H1 (cell line): ENCODE data around the gene HOXB4. TPM values are rescaled to one million over a fixed set of nuclear protein-coding genes. Genes with fewer than 3 reads are reported as not detected.

Experiments
- CTCF ChIA-PET: fragments of 300-600 bp; sonication (Branson Sonifier 250); formaldehyde crosslinking; loops from one replicate; lab custom pipeline; 2021; ENCODE audit not compliant: partially characterized antibody; lab: Charles Lee
- POLR2A ChIA-PET: fragments of 300-600 bp; sonication (Branson Sonifier 250); formaldehyde crosslinking; loops from one replicate; lab custom pipeline; 2021; ENCODE audit warnings: inconsistent platforms; ENCODE audit not compliant: partially characterized antibody; lab: Charles Lee
- DNase-seq, 2 experiments: peaks; one replicate each; pipeline versions ENCODE4 v3.0.0 to v3.0.0-alpha.2; 2010 to 2022; ENCODE audit warnings: low spot score in 2 of 2, low read depth in 1 of 2, mixed read lengths in 1 of 2
- FAIRE-seq: peaks from 2 replicates; lab custom pipeline; 2011; peaks lifted over from hg19 to GRCh38; lab: Jason Lieb, UNC
- H2AFZ ChIP-seq: 2 replicates; pipeline ENCODE4 v1.8.1; 2012; ENCODE audit warnings: low read length, inconsistent platforms
- H2AK5ac ChIP-seq: 2 replicates; pipeline ENCODE4 v1.6.1; 2013; ENCODE audit warnings: low read depth, low read length
- H2BK120ac ChIP-seq: replicated peaks from 2 replicates; pipeline ENCODE3; 2013; ENCODE audit warnings: low read depth, low read length, inconsistent platforms
- H2BK12ac ChIP-seq: 2 replicates; pipeline ENCODE4 v1.6.1; 2013; ENCODE audit warnings: low read depth, low read length
- H2BK15ac ChIP-seq: 2 replicates; pipeline ENCODE4 v1.6.1; 2013; ENCODE audit warnings: low read length
- H2BK20ac ChIP-seq: 2 replicates; pipeline ENCODE4 v1.6.1; 2013; ENCODE audit warnings: low read length
- H2BK5ac ChIP-seq: 2 replicates; pipeline ENCODE4 v1.6.1; 2013; ENCODE audit warnings: low read depth, low read length
- H3K14ac ChIP-seq: 2 replicates; pipeline ENCODE4 v1.6.1; 2013; ENCODE audit warnings: inconsistent platforms; ENCODE audit not compliant: insufficient read length
- H3K18ac ChIP-seq: 2 replicates; pipeline ENCODE4 v1.6.1; 2013; ENCODE audit warnings: low read length; ENCODE audit errors: extremely low read depth
- H3K23ac ChIP-seq: 2 replicates; pipeline ENCODE4 v1.6.1; 2013; ENCODE audit warnings: inconsistent platforms; ENCODE audit not compliant: insufficient read length
- H3K23me2 ChIP-seq: 2 replicates; pipeline ENCODE4 v1.6.1; 2013; ENCODE audit warnings: low read depth, low read length
- H3K27ac ChIP-seq: 2 replicates; pipeline ENCODE4 v1.6.1; 2011; ENCODE audit warnings: low read depth, low read length, inconsistent platforms
- H3K27me3 ChIP-seq, 4 experiments: replicated peaks in 1 of 4; 1 replicate in 1 of 4; 2 replicates in 3 of 4; pipeline versions ENCODE4 v1.6.1 to v1.8.1; 2011 to 2013; ENCODE audit warnings: low read length in 3 of 4, mild to moderate bottlenecking in 3 of 4, inconsistent platforms in 2 of 4, mixed read lengths in 2 of 4, moderate library complexity in 1 of 4; ENCODE audit not compliant: control insufficient read depth in 3 of 4, insufficient read depth in 3 of 4; ENCODE audit errors: extremely low read depth in 1 of 4
- H3K36me3 ChIP-seq, 4 experiments: 2 replicates each; pipeline versions ENCODE4 v1.6.1 to v1.8.1; 2011 to 2013; ENCODE audit warnings: mild to moderate bottlenecking in 4 of 4, low read length in 3 of 4, moderate library complexity in 2 of 4, control low read depth in 1 of 4, inconsistent platforms in 1 of 4; ENCODE audit not compliant: insufficient read depth in 4 of 4, control insufficient read depth in 2 of 4
- H3K4ac ChIP-seq: replicated peaks from 2 replicates; pipeline ENCODE3; 2013; ENCODE audit warnings: low read length, low read depth, mixed read lengths, inconsistent platforms; ENCODE audit not compliant: insufficient read length
- H3K4me1 ChIP-seq, 4 experiments: replicated peaks in 1 of 4; 1 replicate in 1 of 4; 2 replicates in 3 of 4; pipeline versions ENCODE4 v1.6.1 to v1.8.1; 2011 to 2013; ENCODE audit warnings: low read length in 3 of 4, inconsistent platforms in 2 of 4, mixed read lengths in 1 of 4; ENCODE audit not compliant: insufficient read depth in 4 of 4, control insufficient read depth in 3 of 4
- H3K4me2 ChIP-seq, 2 experiments: 2 replicates each; pipeline versions ENCODE4 v1.6.1 to v1.8.1; 2011 to 2013; ENCODE audit warnings: low read depth in 2 of 2, low read length in 2 of 2, control low read depth in 1 of 2, inconsistent platforms in 1 of 2, mild to moderate bottlenecking in 1 of 2; ENCODE audit not compliant: insufficient read depth in 1 of 2
- H3K4me3 ChIP-seq, 4 experiments: fragments of 200-600, 300-600 bp in 1 of 4; sonication (generic), shearing (Covaris generic), sonication (Bioruptor Twin) in 1 of 4; 2 replicates each; pipeline versions ENCODE4 v1.5.1 to v1.8.1; 2011 to 2016; ENCODE audit warnings: low read length in 4 of 4, low read depth in 3 of 4, control low read depth in 2 of 4, inconsistent platforms in 2 of 4, mild to moderate bottlenecking in 2 of 4, mixed read lengths in 1 of 4, moderate library complexity in 1 of 4; ENCODE audit not compliant: insufficient read depth in 2 of 4; ENCODE audit errors: extremely low read depth in 1 of 4
- H3K56ac ChIP-seq: replicated peaks from 2 replicates; pipeline ENCODE3; 2013; ENCODE audit warnings: low read depth, mild to moderate bottlenecking, mixed read lengths, low read length, inconsistent platforms; ENCODE audit not compliant: insufficient read length
- H3K79me1 ChIP-seq: 2 replicates; pipeline ENCODE4 v1.6.1; 2013; ENCODE audit warnings: low read depth, low read length, control low read depth
- H3K79me2 ChIP-seq, 2 experiments: 2 replicates each; pipeline versions ENCODE4 v1.6.1 to v1.8.1; 2012 to 2013; ENCODE audit warnings: low read length in 2 of 2, mild to moderate bottlenecking in 2 of 2, inconsistent platforms in 1 of 2; ENCODE audit not compliant: insufficient read depth in 2 of 2, control insufficient read depth in 1 of 2
- H3K9ac ChIP-seq, 4 experiments: replicated peaks in 1 of 4; 1 replicate in 1 of 4; 2 replicates in 3 of 4; pipeline versions ENCODE4 v1.6.1 to v1.8.1; 2011 to 2013; ENCODE audit warnings: low read depth in 3 of 4, low read length in 3 of 4, control low read depth in 2 of 4, mild to moderate bottlenecking in 2 of 4, moderate library complexity in 2 of 4, inconsistent platforms in 1 of 4; ENCODE audit errors: extremely low read depth in 1 of 4
- H3K9me3 ChIP-seq, 2 experiments: 2 replicates each; pipeline versions ENCODE4 v1.6.1 to v1.8.1; 2012 to 2013; ENCODE audit warnings: mild to moderate bottlenecking in 2 of 2, moderate library complexity in 2 of 2, control low read depth in 1 of 2, inconsistent platforms in 1 of 2, low read depth in 1 of 2, low read length in 1 of 2, mixed read lengths in 1 of 2; ENCODE audit not compliant: insufficient read depth in 2 of 2
- H4K20me1 ChIP-seq, 2 experiments: replicated peaks in 1 of 2; 2 replicates each; pipeline versions ENCODE3 to v1.8.1; 2011 to 2013; ENCODE audit warnings: inconsistent platforms in 2 of 2, low read length in 2 of 2, mild to moderate bottlenecking in 1 of 2; ENCODE audit not compliant: insufficient read depth in 2 of 2, control insufficient read depth in 1 of 2
- H4K5ac ChIP-seq: 2 replicates; pipeline ENCODE4 v1.6.1; 2013; ENCODE audit warnings: low read length, low read depth, mixed read lengths, inconsistent platforms; ENCODE audit not compliant: insufficient read length
- H4K8ac ChIP-seq: 2 replicates; pipeline ENCODE4 v1.8.0; 2013; ENCODE audit warnings: mild to moderate bottlenecking, moderate library complexity, low read length, inconsistent platforms; ENCODE audit not compliant: insufficient read depth; ENCODE audit errors: extremely low read depth
- H4K91ac ChIP-seq: replicated peaks from 2 replicates; pipeline ENCODE3; 2013; ENCODE audit warnings: low read length, mixed read lengths, inconsistent platforms; ENCODE audit not compliant: insufficient read length
- CBX8 ChIP-seq: fragments of 300-800, 300-1000 bp; sonication (generic); IDR thresholded peaks from 2 replicates; pipeline ENCODE4 v1.7.1; 2016; ENCODE audit warnings: low read depth, low read length, borderline replicate concordance
- CEBPB ChIP-seq: IDR thresholded peaks from 2 replicates; pipeline ENCODE4 v1.6.1; 2012; ENCODE audit warnings: low read depth, low read length
- GTF2F1 ChIP-seq: IDR thresholded peaks from 2 replicates; pipeline ENCODE4 v1.6.1; 2012; ENCODE audit warnings: low read depth, low read length, improper control_type of control experiment, borderline replicate concordance
- KDM5A ChIP-seq: fragments of 200-600 bp; IDR thresholded peaks from 2 replicates; pipeline ENCODE4 v1.7.1; 2012; ENCODE audit warnings: mild to moderate bottlenecking, low read length, inconsistent platforms, mixed read lengths
- SAP30 ChIP-seq: fragments of 300-600 bp; sonication (generic); IDR thresholded peaks from 2 replicates; pipeline ENCODE4 v1.7.1; 2012; ENCODE audit warnings: low read length, moderate library complexity, mild to moderate bottlenecking, inconsistent platforms; ENCODE audit not compliant: insufficient read depth, insufficient replicate concordance
- SRF ChIP-seq: IDR thresholded peaks from 2 replicates; pipeline ENCODE4 v1.6.1; 2011; ENCODE audit warnings: mild to moderate bottlenecking, low read depth, low read length, moderate library complexity
- WGBS, 2 experiments: shearing (Covaris generic) in 1 of 2; methylation state at CpG; one replicate each; pipeline versions ENCODE4 v1.1.6 to v1.1.7; 2013 to 2015; ENCODE audit warnings: low lambda C conversion rate in 2 of 2, mixed read lengths in 2 of 2, inconsistent platforms in 1 of 2, low coverage in 1 of 2, missing lambda C conversion rate in 1 of 2; ENCODE audit not compliant: insufficient replicate concordance in 2 of 2, insufficient coverage in 1 of 2, insufficient read length in 1 of 2; ENCODE audit errors: extremely low coverage in 1 of 2, missing lambda C conversion rate in 1 of 2; 5-methylcytosine and 5-hydroxymethylcytosine counted together
- polyA plus RNA-seq, 7 experiments: library from polyadenylated mRNA; depleted of rRNA in 3 of 7; stranded (reverse) in 5 of 7; unstranded in 2 of 7; fragments of >200 nt in 5 of 7; fragments of 200-250 nt in 2 of 7; gene quantifications; 1 replicate in 5 of 7; 2 replicates in 1 of 7; 4 replicates in 1 of 7; pipeline versions ENCODE4 v1.2.1 to v1.2.3, GENCODE V29; 2011 to 2013; ENCODE audit warnings: missing spikeins in 2 of 7, mixed read lengths in 2 of 7
- total RNA-seq: library from RNA; stranded (reverse); fragmentation: NEBNext Ultra II Directional; extraction: Animal tissue kit (Norgen Biotek cat#: 25700); gene quantifications from 2 replicates; pipeline ENCODE4 v1.2.1, GENCODE V29; 2021
- TF ChIP-seq, protein P1 (sequence below): IDR thresholded peaks from 2 replicates; pipeline ENCODE4 v1.6.1; 2012; ENCODE audit warnings: low read length, inconsistent platforms

HOXB4 gene
- total and polyA plus RNA-seq, 2 of the 8 experiments (the other 6 are each of a cell fraction or from before 2014, with no cell fraction given) = not detected

DNA sequence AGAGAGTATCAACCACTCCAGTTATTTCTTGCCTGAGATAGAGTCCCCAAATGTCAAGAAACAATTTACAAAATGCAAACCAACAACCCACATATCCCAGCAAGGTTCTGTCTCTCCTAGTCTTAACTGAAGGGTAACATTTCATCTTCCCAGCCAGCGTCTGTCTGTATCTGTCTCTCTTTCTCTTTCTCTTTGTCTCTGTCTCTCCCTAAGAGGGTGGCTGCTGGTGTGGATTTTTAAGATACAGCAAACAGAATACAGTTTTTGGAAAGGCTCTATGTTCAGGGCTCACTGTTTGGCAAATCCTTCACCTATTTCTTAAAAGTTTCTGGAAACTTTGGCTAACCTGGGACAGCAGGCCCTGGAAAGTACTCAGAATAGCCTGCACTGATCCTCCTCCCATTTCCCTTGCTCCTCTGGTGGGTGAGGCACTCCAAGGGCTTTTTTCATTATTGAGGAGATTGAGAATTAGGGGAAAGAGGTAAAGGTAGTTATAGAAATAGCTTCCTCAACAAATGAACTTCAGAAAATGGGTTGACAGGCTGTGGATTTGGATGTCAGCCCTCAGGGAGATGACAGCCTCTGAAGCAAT lies 6.2 kb downstream of the HOXB4 start:
- Histone ChIP-seq H2AK5ac (no peak overlapping the region), H2BK15ac (no peak overlapping the region), H3K23me2 (no peaks in the 10 kb centered on the region), H3K9me3 (no peaks in the 10 kb centered on the region), H3K4ac (no peak overlapping the region), H3K79me1 (no peaks in the 10 kb centered on the region), H4K20me1 (peaks cover 14 to 41% of the 10 kb centered on the region in 2 experiments), H4K91ac (no peak overlapping the region), H3K14ac (no peak overlapping the region), H3K27me3 (peaks cover 99 to 100% (median 100%) of the 10 kb centered on the region in 4 experiments), H3K36me3 (no peaks in the 10 kb centered on the region; a peak in 1 of 8 replicates), H3K27ac (no peak overlapping the region), H3K4me2 (no peak overlapping the region), H2BK12ac (no peak overlapping the region; the same call in 1 of the 2 replicates), H2AFZ (no peak overlapping the region), H3K4me3 (no peak overlapping the region), H2BK20ac (no peak overlapping the region), H4K5ac (no peak overlapping the region), H4K8ac (no peak overlapping the region), H3K18ac (no peak overlapping the region), H3K79me2 (no peaks in the 10 kb centered on the region), H3K56ac (no peak overlapping the region), H3K23ac (no peak overlapping the region), H2BK120ac (no peak overlapping the region), H3K9ac (no peak overlapping the region), H3K4me1 (peaks cover 0 to 5% (median 3%) of the 10 kb centered on the region in 4 experiments; a peak in 4 of 7 replicates), H2BK5ac (no peak overlapping the region)
- ChIA-PET CTCF (interaction anchor here (0.9 to 1.0 kb wide), 2 partner anchors 41 to 43 kb away, joined by 3 read pairs; partner anchors contain the start of gene HOXB8), POLR2A (no interaction called here)
- no peak for DNase-seq
- no peak for FAIRE-seq
- 10% methylated on average over 1 of the region's 1 CpG; no CpG with 5 or more reads in 1 of the 2 experiments for WGBS, 2 experiments
- TF ChIP-seq SRF = no peak
- TF ChIP-seq CEBPB = no peak
- TF ChIP-seq CBX8 = no peak
- TF ChIP-seq, protein P1, sequence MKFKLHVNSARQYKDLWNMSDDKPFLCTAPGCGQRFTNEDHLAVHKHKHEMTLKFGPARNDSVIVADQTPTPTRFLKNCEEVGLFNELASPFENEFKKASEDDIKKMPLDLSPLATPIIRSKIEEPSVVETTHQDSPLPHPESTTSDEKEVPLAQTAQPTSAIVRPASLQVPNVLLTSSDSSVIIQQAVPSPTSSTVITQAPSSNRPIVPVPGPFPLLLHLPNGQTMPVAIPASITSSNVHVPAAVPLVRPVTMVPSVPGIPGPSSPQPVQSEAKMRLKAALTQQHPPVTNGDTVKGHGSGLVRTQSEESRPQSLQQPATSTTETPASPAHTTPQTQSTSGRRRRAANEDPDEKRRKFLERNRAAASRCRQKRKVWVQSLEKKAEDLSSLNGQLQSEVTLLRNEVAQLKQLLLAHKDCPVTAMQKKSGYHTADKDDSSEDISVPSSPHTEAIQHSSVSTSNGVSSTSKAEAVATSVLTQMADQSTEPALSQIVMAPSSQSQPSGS = no peak
- no peak for TF ChIP-seq KDM5A
- TF ChIP-seq SAP30 = no peak
- TF ChIP-seq GTF2F1 = no peak
